GM12878 (cell line): ENCODE measurements around the gene NOXA1. TPM values are rescaled to one million over a fixed set of nuclear protein-coding genes. Genes with fewer than 3 reads are reported as not detected.

Experiments
- ATAC-seq: fragments of 200-7000 bp; cut with Tn5 transposase; 3 replicates; pipeline ENCODE4 v1.9.1; 2020; ENCODE audit warnings: mild to moderate bottlenecking, moderate library complexity
- BruUV-seq: library from RNA; stranded (reverse); fragments of 400-500 nt; replicated peaks from 2 replicates; lab custom pipeline; 2021; lab: Mats Ljungman, UMichigan
- CTCF ChIA-PET: fragments of 300-600 bp; sonication (Branson Sonifier 250); formaldehyde crosslinking; extraction: SDS; loops from one replicate; lab custom pipeline; 2021; ENCODE audit warnings: inconsistent platforms; lab: Yijun Ruan, JAX
- POLR2A ChIA-PET: fragments of 350-600 bp; formaldehyde crosslinking; extraction: SDS; loops from one replicate; lab custom pipeline; 2021; ENCODE audit warnings: inconsistent platforms; lab: Charles Lee
- RAD21 ChIA-PET: fragments of 300-600 bp; sonication (Branson Sonifier 250); formaldehyde crosslinking; loops from one replicate; lab custom pipeline; 2023; ENCODE audit warnings: antibody characterized with exemption; ENCODE audit not compliant: unreplicated experiment; lab: Charles Lee
- SMC1A ChIA-PET: fragments of 300-600 bp; sonication (Branson Sonifier 250); formaldehyde crosslinking; loops from one replicate; lab custom pipeline; 2023; ENCODE audit not compliant: unreplicated experiment, uncharacterized antibody; lab: Charles Lee
- DNase-seq: peaks from one replicate; pipeline ENCODE4 v3.0.0-alpha.2; 2011; ENCODE audit warnings: low read depth, low spot score
- FAIRE-seq: peaks from 3 replicates; lab custom pipeline; 2011; peaks lifted over from hg19 to GRCh38; lab: Jason Lieb, UNC
- H2AFZ ChIP-seq: 2 replicates; pipeline ENCODE4 v1.6.0; 2011; ENCODE audit warnings: low read depth, low read length, control low read depth; ENCODE audit not compliant: control insufficient read depth
- H3K27ac ChIP-seq: 2 replicates; pipeline ENCODE4 v1.5.1; 2011; ENCODE audit warnings: control low read depth; ENCODE audit not compliant: control insufficient read depth, insufficient read depth
- H3K27me3 ChIP-seq, 2 experiments: replicated peaks in 1 of 2; 2 replicates each; pipeline versions ENCODE4 v1.6.0 to v1.6.1; 2011; ENCODE audit warnings: low read length in 1 of 2; ENCODE audit not compliant: control insufficient read depth in 2 of 2, insufficient read depth in 2 of 2
- H3K36me3 ChIP-seq, 2 experiments: 2 replicates each; pipeline ENCODE4 v1.5.1; 2011; ENCODE audit warnings: low read length in 1 of 2; ENCODE audit not compliant: control insufficient read depth in 2 of 2, insufficient read depth in 2 of 2
- H3K4me1 ChIP-seq: 2 replicates; pipeline ENCODE4 v1.6.1; 2011; ENCODE audit warnings: mild to moderate bottlenecking, low read length, moderate library complexity, mixed read lengths; ENCODE audit not compliant: control insufficient read depth, insufficient read depth
- H3K4me2 ChIP-seq: 2 replicates; pipeline ENCODE4 v1.6.0; 2011; ENCODE audit warnings: control low read depth; ENCODE audit not compliant: control insufficient read depth, insufficient read depth
- H3K4me3 ChIP-seq: fragments of 200-600 bp; sonication (generic); 2 replicates; pipeline ENCODE4 v1.5.1; 2016
- H3K79me2 ChIP-seq: 2 replicates; pipeline ENCODE4 v1.6.0; 2011; ENCODE audit warnings: low read length; ENCODE audit not compliant: control insufficient read depth, insufficient read depth
- H3K9ac ChIP-seq: 2 replicates; pipeline ENCODE4 v1.8.0; 2011; ENCODE audit warnings: low read length, control low read depth, mixed read lengths; ENCODE audit not compliant: control insufficient read depth, insufficient read depth
- H3K9me3 ChIP-seq: replicated peaks from 3 replicates; pipeline ENCODE4 v1.5.1; 2011; ENCODE audit warnings: mild to moderate bottlenecking, low read length; ENCODE audit not compliant: control insufficient read depth, insufficient read depth
- H4K20me1 ChIP-seq: 2 replicates; pipeline ENCODE4 v1.6.0; 2011; ENCODE audit not compliant: control insufficient read depth, insufficient read depth
- BCLAF1 ChIP-seq: fragments of 450-650 bp; IDR thresholded peaks from 2 replicates; pipeline ENCODE4 v1.6.1; 2017; ENCODE audit warnings: antibody characterized with exemption, mild to moderate bottlenecking, moderate library complexity
- BHLHE40 ChIP-seq, 2 experiments: fragments of 450-650 bp in 1 of 2; IDR thresholded peaks; 2 replicates each; pipeline ENCODE4 v1.6.1; 2011 to 2017; ENCODE audit warnings: low read depth in 2 of 2, borderline replicate concordance in 1 of 2, improper control_type of control experiment in 1 of 2, low read length in 1 of 2, mild to moderate bottlenecking in 1 of 2
- CTCF ChIP-seq, 3 experiments: IDR thresholded peaks in 2 of 3; conservative IDR thresholded peaks in 1 of 3; 2 replicates each; pipeline ENCODE4 v1.5.1; 2011; ENCODE audit warnings: low read depth in 3 of 3, low read length in 3 of 3, mild to moderate bottlenecking in 3 of 3, control low read depth in 2 of 3, moderate library complexity in 2 of 3, inconsistent platforms in 1 of 3, mixed read lengths in 1 of 3; ENCODE audit not compliant: control insufficient read depth in 2 of 3, insufficient read depth in 1 of 3; ENCODE audit errors: extremely low read depth in 1 of 3
- FOXM1 ChIP-seq: IDR thresholded peaks from 2 replicates; pipeline ENCODE4 v1.6.1; 2012; ENCODE audit warnings: low read depth, mild to moderate bottlenecking, inconsistent platforms, low read length, moderate library complexity
- IRF5 ChIP-seq: fragments of 450-650 bp; IDR thresholded peaks from 2 replicates; pipeline ENCODE4 v1.6.1; 2017; ENCODE audit warnings: borderline replicate concordance
- MTA2 ChIP-seq: fragments of 450-650 bp; IDR thresholded peaks from 2 replicates; pipeline ENCODE4 v1.6.1; 2016; ENCODE audit warnings: low read depth, mild to moderate bottlenecking, moderate library complexity
- RB1 ChIP-seq: fragments of 450-650 bp; formaldehyde crosslinking; IDR thresholded peaks from 2 replicates; pipeline ENCODE4 v1.6.1; 2017; ENCODE audit warnings: mild to moderate bottlenecking, borderline replicate concordance
- RELA ChIP-seq: fragments of 450-650 bp; IDR thresholded peaks from 2 replicates; pipeline ENCODE4 v1.8.0; 2014; ENCODE audit warnings: borderline replicate concordance; ENCODE audit not compliant: partially characterized antibody
- ZNF384 ChIP-seq: IDR thresholded peaks from 2 replicates; pipeline ENCODE4 v1.6.1; 2012; ENCODE audit warnings: low read depth, mild to moderate bottlenecking, low read length, improper control_type of control experiment, borderline replicate concordance
- WGBS: methylation state at CpG from one replicate; pipeline ENCODE4 v1.1.6; 2016; ENCODE audit warnings: low lambda C conversion rate; ENCODE audit not compliant: insufficient replicate concordance, insufficient coverage; ENCODE audit errors: missing lambda C conversion rate; 5-methylcytosine and 5-hydroxymethylcytosine counted together
- in situ Hi-C: fragments of 300-500 bp; cut with MboI; formaldehyde crosslinking; loops from 9 replicates; pipeline ENCODE4 v1.14.3; 2018; ENCODE audit warnings: mixed read lengths
- intact Hi-C: fragments of 100-400 bp; cut with micrococcal nuclease; formaldehyde crosslinking; loops from one replicate; pipeline ENCODE4 v1.14.2; 2022; ENCODE audit not compliant: unreplicated experiment
- polyA plus RNA-seq, 11 experiments: library from polyadenylated mRNA; depleted of rRNA in 4 of 11; unstranded in 6 of 11; stranded (reverse) in 5 of 11; fragments of >200 nt; fragmentation: Nextera tagmentation in 4 of 11; fragmentation: Illumina TruSeq in 1 of 11; extraction: Ambion mirVana in 4 of 11; extraction: Trizol in 1 of 11; gene quantifications; 1 replicate in 1 of 11; 2 replicates in 10 of 11; pipeline versions ENCODE4 v1.2.1 to v1.2.3, GENCODE V29; 2011 to 2016; ENCODE audit warnings: inconsistent platforms in 2 of 11, missing spikeins in 2 of 11, low read depth in 1 of 11
- total RNA-seq, 4 experiments: library from RNA; depleted of rRNA in 3 of 4; stranded (reverse); fragments of >200 nt in 3 of 4; fragmentation: Illumina TruSeq in 1 of 4; extraction: Trizol in 1 of 4; gene quantifications; 2 replicates each; pipeline versions ENCODE4 v1.2.1 to v1.2.3, GENCODE V29; 2013 to 2021

Gene NOXA1
- total and polyA plus RNA-seq, 10 of the 15 experiments (the other 5 are each of a cell fraction or from before 2014, with no cell fraction given) = 0.08 to 0.20 TPM; not detected in 8

GRCh38 chr9:137467161-137467581, 44.0 kb downstream of the NOXA1 start (continued):
- TF ChIP-seq BCLAF1 (no peak), MTA2 (no peak), IRF5 (no peak), CTCF (IDR thresholded peaks at IDR 0.05 in 2 of 3, conservative IDR thresholded peaks at IDR 0.05 in 1 of 3; ENCODE audit: control insufficient read depth in 2 of 3, extremely low read depth in 1 of 3, insufficient read depth in 1 of 3, low read depth in 3 of 3, low read length in 3 of 3) (no peak)

GRCh38 chr9:137467896-137468295, 44.7 kb downstream of the NOXA1 start:
- Histone ChIP-seq H3K4me1 (no peaks in the 10 kb centered on the region), H3K79me2 (no peaks in the 10 kb centered on the region), H4K20me1 (no peaks in the 10 kb centered on the region), H3K9me3 (no peaks in the 10 kb centered on the region; the same call in 2 of the 3 replicates), H2AFZ (no peak overlapping the region), H3K9ac (no peak overlapping the region), H3K36me3 (no peaks in the 10 kb centered on the region), H3K4me2 (no peak overlapping the region), H3K4me3 (no peak overlapping the region), H3K27ac (no peak overlapping the region), H3K27me3 (no peaks in the 10 kb centered on the region; a peak in 1 of 4 replicates)
- in situ Hi-C loops = no loop called here
- FAIRE-seq (no peak), ATAC-seq (no peak), DNase-seq (no peak)
- ChIA-PET CTCF (no interaction called here), POLR2A (no interaction called here), RAD21 (no interaction called here), SMC1A (no interaction called here)
- intact Hi-C loops = loop anchor here (10.0 kb wide), 1 partner anchor 57 kb away; no protein-coding TSS in a partner anchor
- no TSS peak for BruUV-seq
- WGBS = 82% methylated on average over 7 of the region's 7 CpGs
- TF ChIP-seq BHLHE40 (IDR thresholded peaks at IDR 0.05; ENCODE audit: borderline replicate concordance in 1 of 2, low read depth in 2 of 2, low read length in 1 of 2) = no peak
- TF ChIP-seq FOXM1 = no peak
- TF ChIP-seq RELA = no peak
- no peak for TF ChIP-seq RB1
- TF ChIP-seq ZNF384 = no peak
